IMR-90 (cell line): ENCODE measurements around the gene TNFAIP8.

Experiments used
- CEBPB ChIP-seq: IDR thresholded peaks from 2 replicates; pipeline ENCODE4 v1.6.1; 2012; ENCODE audit warnings: low read depth, low read length, improper control_type of control experiment
- CHD1 ChIP-seq: IDR thresholded peaks from 2 replicates; pipeline ENCODE4 v1.6.1; 2012; ENCODE audit warnings: low read depth, low read length, improper control_type of control experiment
- FOS ChIP-seq: fragments of 150-350 bp; IDR thresholded peaks from 2 replicates; pipeline ENCODE4 v1.6.1; 2016; ENCODE audit warnings: low read depth, low read length
- MAZ ChIP-seq: IDR thresholded peaks from 2 replicates; pipeline ENCODE4 v1.6.1; 2012; ENCODE audit warnings: low read depth, mild to moderate bottlenecking, low read length, improper control_type of control experiment, moderate library complexity, borderline replicate concordance
- MXI1 ChIP-seq: IDR thresholded peaks from 2 replicates; pipeline ENCODE4 v1.6.1; 2012; ENCODE audit warnings: low read depth, mild to moderate bottlenecking, low read length, moderate library complexity, borderline replicate concordance
- NFE2L2 ChIP-seq: fragments of 150-350 bp; IDR thresholded peaks from 2 replicates; pipeline ENCODE4 v1.6.1; 2016; ENCODE audit warnings: low read depth, mild to moderate bottlenecking, low read length
- POLR2A ChIP-seq: IDR thresholded peaks from 2 replicates; pipeline ENCODE4 v1.6.1; 2012; ENCODE audit warnings: mild to moderate bottlenecking, low read depth, low read length
- RAD21 ChIP-seq: IDR thresholded peaks from 2 replicates; pipeline ENCODE4 v1.6.1; 2012; ENCODE audit warnings: low read length, improper control_type of control experiment
- RCOR1 ChIP-seq: IDR thresholded peaks from 2 replicates; pipeline ENCODE4 v1.6.1; 2012; ENCODE audit warnings: mild to moderate bottlenecking, low read length, improper control_type of control experiment; ENCODE audit not compliant: insufficient replicate concordance
- SMC3 ChIP-seq: fragments of 150-350 bp; IDR thresholded peaks from 2 replicates; pipeline ENCODE4 v1.6.1; 2016; ENCODE audit warnings: low read depth, mild to moderate bottlenecking, antibody characterized with exemption, low read length, moderate library complexity
- TF ChIP-seq, protein P1 (sequence below): conservative IDR thresholded peaks from 2 replicates; pipeline ENCODE4 v1.5.1; 2012; ENCODE audit warnings: mild to moderate bottlenecking, low read depth, low read length, improper control_type of control experiment
- TF ChIP-seq, protein P2 (sequence below): fragments of 150-350 bp; IDR thresholded peaks from 2 replicates; pipeline ENCODE4 v1.6.1; 2017; ENCODE audit warnings: mild to moderate bottlenecking, antibody characterized with exemption, low read length, low read depth

DNA sequence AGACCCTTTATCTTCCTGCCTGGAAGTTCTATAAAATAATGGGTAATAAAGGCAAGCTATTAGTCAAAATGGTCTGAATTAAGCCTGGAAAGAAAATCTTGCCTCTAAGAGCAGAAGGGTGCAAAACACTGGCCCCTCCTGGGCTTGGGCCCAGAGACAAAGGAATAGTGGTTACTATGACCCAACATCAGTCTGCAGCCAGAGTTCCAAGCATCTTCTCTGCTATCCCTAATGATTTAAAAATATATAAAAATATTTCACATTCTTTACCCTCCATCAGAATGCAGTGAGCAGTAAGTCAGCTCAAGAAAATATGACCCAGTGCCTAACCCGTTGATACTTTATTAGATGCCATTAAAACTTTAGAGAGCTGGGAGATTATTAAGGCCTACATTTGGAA, 14.7 kb downstream of the TNFAIP8 start:
- TF ChIP-seq POLR2A: no peak
- TF ChIP-seq, protein P1, sequence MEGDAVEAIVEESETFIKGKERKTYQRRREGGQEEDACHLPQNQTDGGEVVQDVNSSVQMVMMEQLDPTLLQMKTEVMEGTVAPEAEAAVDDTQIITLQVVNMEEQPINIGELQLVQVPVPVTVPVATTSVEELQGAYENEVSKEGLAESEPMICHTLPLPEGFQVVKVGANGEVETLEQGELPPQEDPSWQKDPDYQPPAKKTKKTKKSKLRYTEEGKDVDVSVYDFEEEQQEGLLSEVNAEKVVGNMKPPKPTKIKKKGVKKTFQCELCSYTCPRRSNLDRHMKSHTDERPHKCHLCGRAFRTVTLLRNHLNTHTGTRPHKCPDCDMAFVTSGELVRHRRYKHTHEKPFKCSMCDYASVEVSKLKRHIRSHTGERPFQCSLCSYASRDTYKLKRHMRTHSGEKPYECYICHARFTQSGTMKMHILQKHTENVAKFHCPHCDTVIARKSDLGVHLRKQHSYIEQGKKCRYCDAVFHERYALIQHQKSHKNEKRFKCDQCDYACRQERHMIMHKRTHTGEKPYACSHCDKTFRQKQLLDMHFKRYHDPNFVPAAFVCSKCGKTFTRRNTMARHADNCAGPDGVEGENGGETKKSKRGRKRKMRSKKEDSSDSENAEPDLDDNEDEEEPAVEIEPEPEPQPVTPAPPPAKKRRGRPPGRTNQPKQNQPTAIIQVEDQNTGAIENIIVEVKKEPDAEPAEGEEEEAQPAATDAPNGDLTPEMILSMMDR: no peak
- no peak for TF ChIP-seq CEBPB
- TF ChIP-seq NFE2L2: no peak
- TF ChIP-seq, protein P2, sequence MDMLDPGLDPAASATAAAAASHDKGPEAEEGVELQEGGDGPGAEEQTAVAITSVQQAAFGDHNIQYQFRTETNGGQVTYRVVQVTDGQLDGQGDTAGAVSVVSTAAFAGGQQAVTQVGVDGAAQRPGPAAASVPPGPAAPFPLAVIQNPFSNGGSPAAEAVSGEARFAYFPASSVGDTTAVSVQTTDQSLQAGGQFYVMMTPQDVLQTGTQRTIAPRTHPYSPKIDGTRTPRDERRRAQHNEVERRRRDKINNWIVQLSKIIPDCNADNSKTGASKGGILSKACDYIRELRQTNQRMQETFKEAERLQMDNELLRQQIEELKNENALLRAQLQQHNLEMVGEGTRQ: no peak
- no peak for TF ChIP-seq RCOR1
- TF ChIP-seq SMC3: no peak
- no peak for TF ChIP-seq FOS
- TF ChIP-seq MAZ: no peak
- no peak for TF ChIP-seq MXI1
- no peak for TF ChIP-seq RAD21
- TF ChIP-seq CHD1: no peak
